ENCODE measurements around the gene TTLL5. TPM values are rescaled to one million over a fixed set of nuclear protein-coding genes. Genes with fewer than 3 reads are reported as not detected.

The TTLL5 gene
- total RNA-seq, 1 experiment from 2014 or later: 34.7 TPM

DNA sequence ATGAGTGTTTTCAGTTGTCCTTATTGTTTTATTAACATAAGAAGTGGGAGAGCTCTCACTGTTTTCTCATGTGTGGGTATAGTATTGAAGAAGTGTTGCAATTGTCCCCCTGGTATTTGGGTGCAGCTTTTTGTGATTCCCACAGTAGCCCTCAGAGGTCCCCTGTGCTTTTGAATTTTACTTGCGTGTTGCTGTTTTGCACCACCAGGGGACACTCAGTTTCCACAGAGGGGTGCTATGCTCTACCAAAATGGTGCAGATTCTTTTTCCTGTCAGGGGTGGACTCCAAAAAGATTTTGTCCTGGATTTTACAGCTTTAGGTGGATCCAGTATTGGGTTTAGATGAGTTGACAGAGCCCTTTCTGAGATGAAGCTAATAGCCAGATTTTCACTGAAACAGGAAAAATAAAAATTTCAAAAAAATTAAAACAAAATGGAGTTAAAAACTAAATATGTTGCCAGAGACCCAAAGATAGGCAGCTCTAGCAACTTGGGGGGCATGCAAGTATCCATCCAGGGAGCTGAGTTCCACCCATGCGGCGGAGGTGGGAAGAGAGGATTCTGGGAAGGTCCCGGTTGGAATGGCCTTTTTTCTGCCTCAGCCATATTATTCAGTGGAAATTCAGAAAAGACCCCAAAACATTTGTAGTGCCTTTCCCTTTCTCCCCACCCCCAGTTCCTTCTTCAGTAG lies 50.2 kb downstream of the TTLL5 start:
- intact Hi-C loops (cut with micrococcal nuclease): loop anchor here (1.0 to 10.0 kb wide), 6 partner anchors 83 to 676 kb away; no protein-coding TSS in a partner anchor
- peak; percentile 74 for DNase-seq
- Histone ChIP-seq H3K4me1 (ENCODE audit: insufficient read depth, low read length) (peaks cover 38% of the 10 kb centered on the region), H3K27ac (ENCODE audit: low read length) (peak overlapping the region; percentile 71), H4K20me1 (ENCODE audit: low read length) (no peaks in the 10 kb centered on the region), H3K9me3 (ENCODE audit: low read length) (no peaks in the 10 kb centered on the region), H3K36me3 (ENCODE audit: low read depth, low read length) (peaks cover 6% of the 10 kb centered on the region; the same call in 1 of the 2 replicates), H3K4me2 (ENCODE audit: low read length) (peak overlapping the region; percentile 72), H3K79me2 (ENCODE audit: low read length) (no peaks in the 10 kb centered on the region), H3K9ac (ENCODE audit: low read length) (peak overlapping the region; percentile 32), H3F3A (ENCODE audit: low read length, unreplicated experiment) (no peaks in the 10 kb centered on the region), H3K9me2 (replicated peaks; ENCODE audit: low read length) (no peaks in the 10 kb centered on the region), H2AFZ (ENCODE audit: low read length) (no peak overlapping the region), H3K27me3 (ENCODE audit: low read length) (no peaks in the 10 kb centered on the region), H3K4me3 (ENCODE audit: low read length) (peak overlapping the region; percentile 32; the same call in 1 of the 2 replicates)
- BruUV-seq (replicated peaks): no TSS peak
- TF ChIP-seq, protein P1, sequence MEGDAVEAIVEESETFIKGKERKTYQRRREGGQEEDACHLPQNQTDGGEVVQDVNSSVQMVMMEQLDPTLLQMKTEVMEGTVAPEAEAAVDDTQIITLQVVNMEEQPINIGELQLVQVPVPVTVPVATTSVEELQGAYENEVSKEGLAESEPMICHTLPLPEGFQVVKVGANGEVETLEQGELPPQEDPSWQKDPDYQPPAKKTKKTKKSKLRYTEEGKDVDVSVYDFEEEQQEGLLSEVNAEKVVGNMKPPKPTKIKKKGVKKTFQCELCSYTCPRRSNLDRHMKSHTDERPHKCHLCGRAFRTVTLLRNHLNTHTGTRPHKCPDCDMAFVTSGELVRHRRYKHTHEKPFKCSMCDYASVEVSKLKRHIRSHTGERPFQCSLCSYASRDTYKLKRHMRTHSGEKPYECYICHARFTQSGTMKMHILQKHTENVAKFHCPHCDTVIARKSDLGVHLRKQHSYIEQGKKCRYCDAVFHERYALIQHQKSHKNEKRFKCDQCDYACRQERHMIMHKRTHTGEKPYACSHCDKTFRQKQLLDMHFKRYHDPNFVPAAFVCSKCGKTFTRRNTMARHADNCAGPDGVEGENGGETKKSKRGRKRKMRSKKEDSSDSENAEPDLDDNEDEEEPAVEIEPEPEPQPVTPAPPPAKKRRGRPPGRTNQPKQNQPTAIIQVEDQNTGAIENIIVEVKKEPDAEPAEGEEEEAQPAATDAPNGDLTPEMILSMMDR (conservative IDR thresholded peaks at IDR 0.05; ENCODE audit: low read depth, low read length): peak; percentile 96
- no peak for TF ChIP-seq EZH2phosphoT487 (IDR thresholded peaks at IDR 0.05; ENCODE audit: borderline replicate concordance, low read length)
- peak; percentile 60 for ATAC-seq
- ChIA-PET POLR2A (ENCODE audit: unreplicated experiment) (interaction anchor here (0.6 kb wide), 1 partner anchor 150 kb away, joined by 3 read pairs; no protein-coding TSS in a partner anchor), CTCF (interaction anchor here (0.6 to 1.9 kb wide), 9 partner anchors 54 to 410 kb away, joined by 3 to 28 read pairs (median 8); partner anchors contain the start of genes IFT43 and TGFB3)

DNA sequence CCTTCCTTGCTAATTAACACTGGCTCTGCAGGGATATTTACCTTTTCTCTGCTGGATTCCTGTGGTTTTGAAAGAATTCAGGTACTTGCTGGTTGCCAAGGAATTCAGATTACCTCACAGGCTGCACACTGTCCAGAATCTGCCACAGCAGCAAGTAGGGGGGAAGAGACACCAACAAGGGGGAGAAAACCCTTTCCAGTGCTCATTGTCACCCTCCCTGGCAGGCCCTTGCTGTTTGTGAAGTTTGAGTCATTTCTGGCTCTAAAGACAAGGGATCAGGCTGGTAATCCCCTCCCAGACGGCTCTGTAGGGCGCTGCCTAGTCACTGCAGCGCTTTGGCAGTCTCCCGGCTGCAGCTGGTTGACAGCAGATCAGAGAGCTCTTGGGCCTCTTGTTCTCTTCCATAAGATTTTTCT lies 50.8 kb downstream of the TTLL5 start:
- no peaks in the 10 kb centered on the region for H3F3A ChIP-seq (ENCODE audit: low read length, unreplicated experiment)
- DNase-seq (peak; percentile 96), ATAC-seq (peak; percentile 89)
- ChIA-PET CTCF (interaction anchor here (1.2 to 1.9 kb wide), 6 partner anchors 82 to 274 kb away, joined by 4 to 28 read pairs (median 12); partner anchors contain the start of genes IFT43 and TGFB3), POLR2A (ENCODE audit: unreplicated experiment) (interaction anchor here (0.6 kb wide), 1 partner anchor 150 kb away, joined by 3 read pairs; no protein-coding TSS in a partner anchor)
- BruUV-seq (replicated peaks): no TSS peak
- peak overlapping the region; percentile 71 for H3K27ac ChIP-seq (ENCODE audit: low read length)
- no peaks in the 10 kb centered on the region for H3K79me2 ChIP-seq (ENCODE audit: low read length)
- H3K4me3 ChIP-seq (ENCODE audit: low read length): peak overlapping the region; percentile 32; the same call in 1 of the 2 replicates
- H3K9me3 ChIP-seq (ENCODE audit: low read length): no peaks in the 10 kb centered on the region
- peaks cover 43% of the 10 kb centered on the region for H3K4me1 ChIP-seq (ENCODE audit: insufficient read depth, low read length)
- H4K20me1 ChIP-seq (ENCODE audit: low read length): no peaks in the 10 kb centered on the region
- peak overlapping the region; percentile 72 for H3K4me2 ChIP-seq (ENCODE audit: low read length)
- H3K27me3 ChIP-seq (ENCODE audit: low read length): no peaks in the 10 kb centered on the region
- H2AFZ ChIP-seq (ENCODE audit: low read length): no peak overlapping the region
- intact Hi-C loops (cut with micrococcal nuclease): loop anchor here (1.0 to 10.0 kb wide), 6 partner anchors 82 to 675 kb away; no protein-coding TSS in a partner anchor
- TF ChIP-seq EZH2phosphoT487 (IDR thresholded peaks at IDR 0.05; ENCODE audit: borderline replicate concordance, low read length): no peak
- H3K9me2 ChIP-seq (replicated peaks; ENCODE audit: low read length): no peaks in the 10 kb centered on the region
- peaks cover 6% of the 10 kb centered on the region; the same call in 1 of the 2 replicates for H3K36me3 ChIP-seq (ENCODE audit: low read depth, low read length)
- peak overlapping the region; percentile 32 for H3K9ac ChIP-seq (ENCODE audit: low read length)

DNA sequence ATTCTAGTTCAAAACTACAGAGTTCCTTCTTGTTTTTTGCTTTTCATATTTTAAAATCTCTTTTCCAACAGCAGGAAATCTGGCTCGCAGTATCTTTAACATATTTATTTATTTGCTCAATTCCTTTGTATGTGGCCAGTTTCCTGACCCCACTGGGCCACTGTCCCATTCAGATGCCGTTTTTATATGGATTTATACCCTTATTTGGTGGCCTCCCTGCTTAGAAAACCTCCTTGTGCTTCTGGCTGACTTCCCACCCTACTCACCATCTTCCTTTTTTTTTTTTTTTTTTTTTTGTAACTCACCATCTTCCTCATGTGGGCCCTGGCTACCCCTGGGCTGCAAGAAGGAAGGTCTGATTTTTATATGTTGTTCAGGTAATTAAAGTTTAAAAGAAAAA lies 53.9 kb downstream of the TTLL5 start:
- H3F3A ChIP-seq (ENCODE audit: low read length, unreplicated experiment): no peaks in the 10 kb centered on the region
- peaks cover 45% of the 10 kb centered on the region for H3K4me1 ChIP-seq (ENCODE audit: insufficient read depth, low read length)
- H3K79me2 ChIP-seq (ENCODE audit: low read length): no peaks in the 10 kb centered on the region
- H3K9me3 ChIP-seq (ENCODE audit: low read length): no peaks in the 10 kb centered on the region
- no peaks in the 10 kb centered on the region for H3K27me3 ChIP-seq (ENCODE audit: low read length)
- peaks cover 9% of the 10 kb centered on the region for H3K36me3 ChIP-seq (ENCODE audit: low read depth, low read length)
- no peaks in the 10 kb centered on the region for H3K9me2 ChIP-seq (replicated peaks; ENCODE audit: low read length)
- no peak for DNase-seq
- no peak overlapping the region for H2AFZ ChIP-seq (ENCODE audit: low read length)
- no TSS peak for BruUV-seq (replicated peaks)
- H3K9ac ChIP-seq (ENCODE audit: low read length): no peak overlapping the region
- POLR2A ChIA-PET (ENCODE audit: unreplicated experiment): interaction anchor here (0.7 kb wide), 1 partner anchor 207 kb away, joined by 9 read pairs; no protein-coding TSS in a partner anchor
- ATAC-seq: no peak
- no peaks in the 10 kb centered on the region for H4K20me1 ChIP-seq (ENCODE audit: low read length)
- no peak overlapping the region for H3K4me2 ChIP-seq (ENCODE audit: low read length)
- intact Hi-C loops (cut with micrococcal nuclease): loop anchor here (5.0 to 10.0 kb wide), 2 partner anchors 37 to 190 kb away; no protein-coding TSS in a partner anchor
- H3K27ac ChIP-seq (ENCODE audit: low read length): no peak overlapping the region
- no peak overlapping the region for H3K4me3 ChIP-seq (ENCODE audit: low read length)
- TF ChIP-seq EZH2 (IDR thresholded peaks at IDR 0.05; ENCODE audit: low read length, unreplicated experiment): no peak
- CTCF ChIA-PET: interaction anchor here (0.5 to 1.1 kb wide), 2 partner anchors 8 to 268 kb away, joined by 3 to 4 read pairs; no protein-coding TSS in a partner anchor

Data from PC-3 (cell line).